Activated CD4-positive, alpha-beta T cell treated with anti-CD3 and anti-CD28 coated beads, Interleukin-2, Interleukin-4, amounts not matched to agents 100 ng/mL and 50 ng/mL, durations not matched to agents 16 hours and 8 hours (primary cell): Measurements from ENCODE around the gene ZNF212.

ENCODE experiments used
- DNase-seq: peaks from one replicate; pipeline ENCODE4 v3.0.0-alpha.2; 2020; ENCODE audit warnings: low spot score

The ZNF212 gene

DNA sequence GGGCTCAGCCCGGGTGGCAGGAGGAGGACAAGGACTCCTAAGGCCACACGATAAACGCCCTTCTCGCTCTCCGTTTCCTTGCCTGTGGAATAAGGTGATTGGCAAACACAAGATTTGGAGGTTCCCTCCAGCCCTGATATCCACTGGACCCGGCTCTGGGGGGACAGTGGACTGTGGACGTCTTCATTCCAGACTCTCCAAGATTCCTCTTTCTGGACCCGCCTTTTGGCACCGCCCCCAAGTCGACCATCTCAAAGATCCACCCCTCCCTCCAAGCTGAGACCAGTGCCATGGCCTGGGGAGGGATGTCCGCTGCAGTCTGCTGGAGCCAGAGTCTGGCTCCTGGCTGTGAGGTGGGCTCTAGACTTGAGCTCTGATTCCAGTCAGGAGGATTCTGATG, 46.2 kb downstream of the ZNF212 start:
- no peak for DNase-seq

DNA sequence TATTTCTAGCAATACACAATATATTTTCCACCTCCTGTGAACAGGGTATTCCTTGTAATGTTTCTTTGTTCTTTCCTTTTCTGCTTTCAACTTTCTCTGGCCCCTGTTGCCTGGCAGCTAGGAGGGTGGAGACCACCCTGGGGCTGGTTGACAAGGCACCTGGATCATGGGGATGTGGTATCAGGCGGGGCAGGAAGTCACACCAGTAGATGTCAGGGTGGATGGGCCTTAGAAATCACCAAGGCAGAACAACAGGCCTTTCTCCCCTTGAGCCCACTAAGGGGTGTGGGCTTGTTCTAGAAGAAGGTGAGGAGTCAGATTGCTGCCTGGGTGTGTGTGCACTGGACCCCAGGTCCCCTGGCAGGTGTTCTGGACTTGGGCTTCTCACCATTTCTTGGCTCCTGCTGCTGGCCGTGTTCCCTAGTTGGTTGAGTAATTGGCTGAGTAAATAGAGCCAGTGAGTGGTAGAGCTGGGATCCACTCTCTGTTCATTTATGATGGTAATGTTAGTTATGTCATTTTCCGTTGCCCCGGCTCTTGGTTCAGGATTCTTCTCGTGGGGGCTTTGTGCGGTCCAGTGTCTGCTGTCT, 47.5 kb downstream of the ZNF212 start:
- DNase-seq: no peak

DNA sequence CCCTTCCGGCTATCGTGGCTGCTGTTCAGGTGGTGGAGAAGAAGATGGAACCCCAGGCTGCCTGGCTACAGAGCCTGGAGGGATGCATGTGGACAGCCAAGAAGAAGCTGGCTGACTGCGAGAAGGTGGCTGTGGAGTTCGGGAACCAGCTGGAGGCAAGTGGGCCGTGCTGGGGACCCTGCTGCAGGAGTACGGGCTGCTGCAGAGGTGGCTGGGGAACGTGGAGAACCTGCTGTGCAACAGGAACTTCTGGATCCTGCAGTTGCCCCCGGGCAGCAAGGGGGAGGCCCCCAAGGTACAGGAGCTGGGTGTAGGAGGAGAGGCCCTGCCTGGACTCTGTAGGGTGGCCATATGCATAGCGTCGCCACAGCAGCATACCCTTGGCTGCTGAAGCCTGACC, 48.2 kb downstream of the ZNF212 start:
- no peak for DNase-seq

DNA sequence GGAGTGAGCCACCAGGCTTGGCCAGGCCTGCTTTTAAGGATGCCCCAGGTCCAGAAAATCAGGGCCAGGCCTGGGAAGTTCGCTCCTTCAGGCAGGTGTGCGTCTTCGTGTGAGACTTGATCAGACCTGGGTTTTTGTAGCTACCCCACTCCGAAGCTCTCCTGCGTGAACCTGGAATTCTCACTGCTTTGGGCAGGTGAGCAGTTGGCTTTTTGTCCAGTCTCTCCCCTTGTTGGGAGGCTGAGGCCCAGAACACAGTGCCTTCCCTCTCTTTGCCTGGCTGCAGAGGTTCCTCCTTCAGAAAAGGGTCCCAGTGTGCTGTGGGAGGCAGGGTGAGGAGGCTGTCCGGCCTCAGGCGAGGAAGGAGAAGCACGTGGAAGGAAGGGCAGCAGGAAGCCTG, 49.8 kb downstream of the ZNF212 start:
- DNase-seq: no peak

DNA sequence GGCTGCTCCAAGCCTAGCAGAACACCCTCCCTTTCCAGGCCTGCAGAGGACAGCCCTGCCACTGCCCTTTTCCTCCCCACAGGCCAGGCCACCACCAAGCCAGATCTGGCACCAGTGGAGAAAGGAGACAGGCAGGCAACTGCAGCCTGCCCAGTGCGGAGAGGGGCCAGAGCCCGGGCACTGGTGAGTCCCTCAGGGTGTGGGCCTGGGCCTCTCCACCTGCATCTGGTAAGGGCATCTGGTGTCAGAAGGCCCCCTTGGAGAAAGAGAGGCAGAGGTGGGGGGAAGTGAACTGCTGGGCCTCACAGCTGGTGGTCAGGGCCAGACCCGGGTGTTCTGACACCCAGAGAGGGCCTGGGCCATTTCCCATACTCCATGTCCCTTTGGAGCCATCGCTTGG, 50.4 kb downstream of the ZNF212 start:
- no peak for DNase-seq

DNA sequence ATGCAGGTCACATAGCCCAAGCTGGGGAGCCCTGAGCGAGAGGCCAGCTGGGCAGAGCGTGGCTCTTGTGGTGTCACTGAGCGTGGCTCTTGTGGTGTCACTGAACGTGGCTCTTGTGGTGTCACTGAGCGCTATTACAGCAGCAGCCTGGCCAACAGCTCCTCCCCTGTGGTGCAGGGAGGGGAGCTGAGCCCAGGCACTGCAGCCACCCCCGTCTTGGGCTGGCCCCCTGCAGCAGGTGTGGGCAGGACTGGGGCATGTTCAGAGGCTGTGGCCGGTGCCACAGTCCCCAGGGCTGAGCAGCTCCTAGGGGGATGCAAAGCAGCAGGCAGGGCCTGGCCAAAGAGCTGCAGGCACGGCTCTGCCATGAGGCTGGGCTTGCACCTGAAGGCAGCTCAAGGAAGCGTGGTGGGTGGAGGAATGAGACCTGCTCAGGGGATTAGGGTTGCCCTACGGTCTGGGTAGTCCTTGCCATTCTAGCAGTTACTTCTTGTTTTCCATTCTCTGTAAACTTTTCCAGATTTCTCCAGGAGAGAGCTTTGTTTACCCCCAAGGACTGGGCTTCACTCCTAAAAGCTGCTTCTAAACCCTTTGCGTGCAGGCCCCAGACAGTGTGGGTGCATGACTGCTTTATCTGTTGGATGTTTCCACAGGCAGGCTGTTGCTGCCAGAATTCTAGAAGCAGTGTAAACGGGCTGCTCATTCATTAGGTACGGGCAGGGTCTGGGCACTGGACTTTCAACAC, 51.8 kb downstream of the ZNF212 start:
- no peak for DNase-seq

DNA sequence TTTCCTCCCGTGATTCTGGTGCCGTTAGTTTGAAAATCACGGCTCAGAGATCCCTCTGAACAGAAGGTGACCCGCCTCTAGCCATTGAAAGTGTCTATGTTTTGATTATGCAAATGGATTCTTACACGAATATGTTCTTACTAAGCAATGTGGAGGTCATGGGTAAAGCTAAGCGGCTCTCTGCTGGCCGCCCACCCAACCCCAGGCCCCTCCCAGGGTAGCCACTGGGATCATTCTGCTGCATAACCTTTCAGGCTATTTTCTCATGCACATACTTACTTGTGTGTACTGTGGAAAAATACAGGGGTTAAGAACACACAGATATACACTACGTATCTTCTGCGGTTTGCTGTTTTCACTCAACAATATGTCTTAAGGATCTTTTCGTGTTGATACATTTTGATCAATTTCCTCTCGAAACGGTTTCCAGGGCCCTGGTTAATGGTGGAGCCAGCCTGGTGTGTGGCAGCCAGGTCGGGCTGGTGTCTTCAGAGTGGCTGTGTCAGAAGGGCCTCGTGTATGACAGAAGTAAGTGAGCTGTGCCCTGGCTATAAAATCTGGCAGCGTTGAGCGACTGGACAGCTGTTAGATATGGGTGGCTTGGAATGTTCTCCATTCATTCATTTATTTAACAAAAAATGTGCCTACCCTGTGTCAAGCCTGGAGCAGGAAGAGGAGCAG, 52.5 kb downstream of the ZNF212 start:
- no peak for DNase-seq

DNA sequence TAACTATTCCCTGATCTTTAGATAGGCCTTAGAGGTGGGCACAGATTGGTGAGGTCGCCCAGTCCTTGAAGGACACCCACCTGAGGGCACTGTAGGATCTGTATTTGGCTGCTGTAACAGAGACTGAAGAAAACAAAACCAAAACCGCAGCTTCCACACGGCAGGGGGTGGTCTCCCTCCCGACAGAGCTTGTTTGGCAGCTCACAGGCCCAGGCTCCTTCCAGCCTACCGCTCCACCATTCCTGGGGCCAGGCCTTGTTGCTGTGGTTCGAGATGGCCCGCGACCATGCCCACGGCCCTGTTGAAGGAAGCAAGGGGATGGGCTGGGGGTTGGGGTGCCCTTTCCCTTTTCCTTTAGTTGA, 53.0 kb downstream of the ZNF212 start:
- DNase-seq: no peak

DNA sequence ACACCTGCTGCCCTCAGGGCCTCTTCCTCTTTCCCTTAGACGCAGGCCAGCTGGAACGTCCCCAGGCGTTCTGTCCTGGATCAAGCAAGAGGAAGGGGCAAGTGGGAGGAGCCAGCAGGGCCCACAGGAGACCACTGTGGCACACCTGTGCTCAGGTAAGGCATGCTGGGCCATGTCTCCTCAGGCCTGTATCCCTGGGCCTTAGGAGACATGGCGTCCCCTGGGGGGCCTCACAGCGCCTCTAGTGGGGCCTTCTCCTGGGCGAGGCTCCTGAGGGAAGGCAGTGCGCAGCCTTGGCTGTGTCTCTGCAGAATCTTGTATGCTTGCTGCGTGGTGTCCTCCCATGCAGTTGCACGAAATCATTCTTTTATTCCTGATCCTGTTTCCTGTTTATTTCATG, 53.9 kb downstream of the ZNF212 start:
- no peak for DNase-seq

DNA sequence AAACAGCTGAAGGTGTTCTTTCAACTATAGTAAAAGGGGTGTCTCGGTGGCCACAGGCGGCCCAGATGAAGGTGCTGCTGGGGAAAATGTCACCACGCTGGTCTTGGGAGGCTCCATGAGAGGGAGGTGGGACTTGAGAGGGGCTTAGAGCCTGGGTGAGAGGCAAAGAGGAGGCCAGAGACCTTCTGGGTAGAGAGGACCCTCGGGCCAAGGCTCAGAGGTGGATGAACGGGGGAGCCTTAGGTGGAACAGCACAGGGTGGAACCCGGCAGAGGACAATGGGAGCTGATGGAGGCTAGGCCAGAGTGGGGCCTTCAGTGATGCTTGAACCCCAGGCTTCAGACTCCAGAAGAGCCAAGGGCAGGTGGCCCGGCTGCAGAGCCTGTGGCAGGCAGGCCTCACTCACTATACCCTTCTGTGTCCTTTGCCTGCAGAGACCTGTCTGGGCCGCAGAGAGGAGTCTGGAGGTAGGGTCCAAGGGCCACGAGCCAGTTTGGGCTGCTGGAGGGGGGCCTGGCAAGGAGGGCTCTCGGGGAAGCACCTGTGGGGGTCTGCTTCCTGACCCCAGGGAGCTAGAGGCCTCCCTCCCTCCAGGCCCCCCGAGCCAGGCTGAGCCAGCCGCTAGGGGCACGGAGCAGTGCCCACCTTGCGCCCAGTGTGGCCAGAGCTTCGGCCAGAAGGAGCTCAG, 54.6 kb downstream of the ZNF212 start:
- no peak for DNase-seq

DNA sequence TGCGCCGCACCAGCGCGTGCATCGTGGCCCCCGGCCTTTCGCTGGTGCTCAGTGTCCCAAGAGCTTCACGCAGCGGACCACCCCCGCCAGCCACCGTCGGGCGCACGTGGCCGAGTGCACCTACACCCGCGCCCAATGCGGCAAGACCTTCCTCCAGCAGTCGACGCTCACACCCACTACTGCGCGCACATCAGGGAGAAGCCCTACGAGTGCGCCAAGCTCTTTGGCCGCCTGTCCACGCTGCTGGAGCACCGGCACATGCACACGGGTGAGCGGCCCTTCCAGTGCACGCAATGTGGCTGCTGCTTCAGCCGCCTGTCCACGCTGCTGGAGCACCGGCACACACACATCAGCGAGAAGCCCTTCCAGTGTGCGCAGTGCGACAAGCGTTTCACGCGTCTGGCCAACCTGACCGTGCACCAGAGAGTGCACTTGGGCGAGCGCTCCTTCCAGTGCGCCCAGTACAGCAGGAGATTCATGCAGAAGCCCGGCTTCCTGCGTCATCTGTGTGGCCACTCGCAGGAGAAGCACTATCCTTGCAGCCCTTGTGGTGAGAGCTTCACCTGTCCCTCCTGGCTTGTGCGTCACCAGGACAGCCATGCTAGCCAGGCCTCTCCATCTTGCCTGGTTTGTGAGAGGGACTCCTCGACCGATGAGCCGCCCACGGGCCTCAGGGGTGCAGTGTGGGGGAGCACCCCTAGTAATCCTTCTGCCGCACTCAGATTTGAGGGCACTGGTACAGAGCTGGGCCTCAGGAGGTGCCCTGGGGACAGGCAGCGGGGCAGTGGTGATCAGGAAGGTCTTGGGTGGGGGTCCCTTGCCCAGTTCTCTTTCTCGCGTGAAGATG, 55.4 kb downstream of the ZNF212 start:
- DNase-seq: no peak

DNA sequence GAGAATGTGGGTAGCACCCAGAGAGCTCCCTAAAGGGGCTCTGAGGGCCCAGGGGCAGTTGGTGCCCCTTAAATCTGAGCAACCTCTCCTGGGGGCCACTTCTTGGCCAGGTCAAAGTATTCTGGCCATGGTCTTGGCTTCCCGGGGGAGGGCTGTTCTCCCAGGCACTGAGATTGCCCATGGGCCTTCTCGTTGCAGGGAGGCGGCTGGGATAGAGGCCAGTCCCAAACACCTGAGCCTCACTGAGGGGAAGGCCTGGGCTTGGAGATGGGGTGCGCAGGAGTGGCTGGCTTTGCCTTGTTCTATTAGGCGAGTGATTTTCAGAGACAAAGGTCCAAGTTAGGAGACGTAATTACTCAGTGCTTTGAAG, 56.0 kb downstream of the ZNF212 start:
- DNase-seq: no peak

DNA sequence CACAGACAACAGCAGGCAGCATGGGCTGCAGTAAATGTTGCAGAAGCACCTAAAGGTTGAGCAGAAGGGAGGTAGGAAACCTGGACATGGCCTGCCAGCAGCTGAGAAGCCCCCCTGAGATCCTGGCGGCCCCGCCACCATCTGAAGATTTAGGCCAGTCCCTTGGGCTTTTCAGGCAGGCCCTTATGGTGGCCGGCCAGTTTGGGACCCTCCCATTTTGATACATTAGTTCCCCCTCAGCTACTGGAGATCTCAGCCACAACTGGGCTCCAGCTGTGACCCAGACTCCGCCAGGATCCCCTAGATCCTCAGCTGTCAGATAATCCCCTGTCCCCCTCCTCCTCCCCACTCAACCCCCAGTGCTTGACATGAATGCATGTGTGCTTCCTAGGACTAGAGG, 56.9 kb downstream of the ZNF212 start:
- no peak for DNase-seq

DNA sequence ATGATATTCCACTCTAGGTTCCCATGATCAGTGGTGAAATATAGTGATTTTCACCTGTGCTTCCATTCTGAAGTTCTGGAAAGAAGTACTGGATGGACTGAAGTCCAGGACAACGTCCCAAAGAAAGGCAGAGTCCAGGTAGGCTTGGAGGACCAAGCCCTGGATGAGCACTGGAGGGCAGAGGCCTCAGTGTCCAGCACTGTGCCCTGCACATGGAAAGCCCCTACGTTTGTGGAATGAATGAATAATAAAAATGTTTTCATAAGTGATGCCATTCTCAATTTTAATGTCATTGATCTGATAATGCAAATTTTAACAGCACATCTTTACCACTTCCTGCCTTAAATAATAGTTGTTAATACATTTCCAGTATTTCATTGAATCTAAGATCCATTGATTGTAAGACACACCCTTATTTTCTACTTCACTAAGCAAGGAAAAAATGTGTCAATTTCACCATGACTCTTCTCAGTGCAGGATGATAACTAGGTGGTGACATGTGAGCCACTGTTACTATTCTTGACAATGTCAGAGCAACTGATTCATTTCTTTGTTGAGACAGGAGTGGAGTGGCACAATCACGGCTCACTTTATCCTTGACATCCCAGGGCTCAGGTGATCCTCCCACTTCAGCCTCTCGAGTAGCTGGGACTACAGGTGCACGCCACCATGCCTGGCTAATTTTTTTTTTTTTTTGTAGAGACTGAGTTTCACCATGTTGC, 57.7 kb downstream of the ZNF212 start:
- DNase-seq: no peak

DNA sequence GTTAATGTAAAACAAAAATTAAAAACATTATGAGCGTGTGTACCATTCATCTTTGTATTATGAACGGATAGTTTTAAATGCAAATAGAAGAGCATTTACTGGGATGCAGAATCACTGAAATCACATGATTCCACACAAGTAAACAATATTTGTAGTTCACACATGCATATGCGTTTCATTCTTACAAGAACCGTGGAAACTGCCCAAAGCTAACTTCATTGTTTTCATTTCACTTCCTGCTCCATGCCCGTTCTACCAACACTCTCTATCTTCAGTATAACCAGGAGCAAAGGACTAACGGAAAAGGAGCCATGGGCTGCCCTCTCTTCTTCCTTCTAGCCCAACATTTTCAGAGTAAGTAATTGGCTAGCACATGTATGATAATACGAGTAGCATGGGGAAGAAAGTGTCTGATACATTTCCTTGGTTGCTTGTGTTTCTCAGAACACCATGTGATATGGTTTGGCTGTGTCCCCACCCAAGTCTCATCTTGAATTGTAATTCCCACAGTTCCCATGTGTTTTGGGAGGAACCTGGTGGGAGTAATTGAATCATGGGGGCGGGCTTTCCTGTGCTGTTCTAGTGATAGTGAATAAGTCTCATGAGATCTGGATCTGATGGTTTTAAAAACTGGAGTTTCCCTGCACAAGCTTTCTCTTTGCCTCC, 61.3 kb downstream of the ZNF212 start:
- no peak for DNase-seq

DNA sequence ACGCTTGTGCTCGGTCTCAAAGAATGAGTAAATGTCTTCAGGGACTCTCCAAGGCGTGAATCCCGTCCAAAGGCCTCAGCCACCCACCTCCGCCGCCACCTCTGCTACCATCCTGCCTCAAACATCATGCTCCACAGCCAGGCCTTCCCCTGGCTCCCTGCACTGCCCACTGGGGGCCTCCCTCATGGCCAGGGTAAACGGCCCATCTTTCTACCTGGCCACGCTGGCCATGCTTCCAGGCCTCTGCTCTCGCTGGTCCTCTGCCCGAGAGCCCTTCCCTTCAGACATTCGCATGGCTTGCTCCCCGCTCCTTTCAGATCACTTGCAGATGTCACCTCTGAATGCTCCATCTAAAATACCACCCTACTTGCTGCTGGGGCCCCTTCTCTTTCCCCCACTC, 62.8 kb downstream of the ZNF212 start:
- DNase-seq: no peak

DNA sequence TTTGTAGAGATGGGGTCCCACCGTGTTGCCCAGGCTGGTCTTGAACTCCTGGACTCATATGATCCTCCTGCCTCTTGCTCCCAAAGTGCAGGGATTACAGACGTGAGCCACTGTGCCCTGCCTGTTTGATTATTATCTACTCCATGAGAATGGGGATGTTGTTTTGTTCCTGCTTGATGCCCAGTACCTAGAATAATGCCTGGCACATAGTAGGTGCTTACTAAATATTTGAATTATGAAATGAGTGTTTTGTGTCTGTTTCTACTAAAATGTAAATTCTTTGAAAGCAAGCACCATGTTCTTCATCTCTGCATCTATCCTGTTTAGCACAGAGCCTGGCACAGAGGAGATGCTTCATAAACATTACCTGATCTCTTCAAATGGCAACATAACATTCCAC, 63.4 kb downstream of the ZNF212 start:
- DNase-seq: no peak

DNA sequence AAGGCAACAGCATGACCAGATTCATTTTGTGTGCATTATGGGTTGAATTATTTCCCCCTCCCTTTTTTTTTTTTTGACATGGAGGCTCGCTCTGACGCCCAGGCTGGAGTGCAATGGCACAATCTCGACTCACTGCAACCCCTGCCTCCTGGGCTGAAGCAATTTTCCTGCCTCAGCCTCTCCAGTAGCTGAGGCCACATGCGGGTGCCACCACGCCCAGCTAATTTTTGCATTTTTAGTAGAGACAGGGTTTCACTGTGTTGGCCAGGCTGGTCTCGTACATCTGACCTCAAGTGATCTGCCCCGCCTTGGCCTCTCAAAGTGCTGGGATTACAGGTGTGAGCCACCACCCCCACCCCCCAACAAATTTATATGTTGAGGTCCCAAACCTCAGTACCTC, 64.6 kb downstream of the ZNF212 start:
- no peak for DNase-seq
